GM12878 (cell line): Measurements from ENCODE around the gene IRAK3. TPM values are rescaled to one million over a fixed set of nuclear protein-coding genes. Genes with fewer than 3 reads are reported as not detected.

ENCODE experiments used
- ATAC-seq: fragments of 200-7000 bp; cut with Tn5 transposase; 3 replicates; pipeline ENCODE4 v1.9.1; 2020; ENCODE audit warnings: mild to moderate bottlenecking, moderate library complexity
- BruUV-seq: library from RNA; stranded (reverse); fragments of 400-500 nt; replicated peaks from 2 replicates; lab custom pipeline; 2021; lab: Mats Ljungman, UMichigan
- CTCF ChIA-PET: fragments of 300-600 bp; sonication (Branson Sonifier 250); formaldehyde crosslinking; extraction: SDS; loops from one replicate; lab custom pipeline; 2021; ENCODE audit warnings: inconsistent platforms; lab: Yijun Ruan, JAX
- POLR2A ChIA-PET: fragments of 350-600 bp; formaldehyde crosslinking; extraction: SDS; loops from one replicate; lab custom pipeline; 2021; ENCODE audit warnings: inconsistent platforms; lab: Charles Lee
- RAD21 ChIA-PET: fragments of 300-600 bp; sonication (Branson Sonifier 250); formaldehyde crosslinking; loops from one replicate; lab custom pipeline; 2023; ENCODE audit warnings: antibody characterized with exemption; ENCODE audit not compliant: unreplicated experiment; lab: Charles Lee
- SMC1A ChIA-PET: fragments of 300-600 bp; sonication (Branson Sonifier 250); formaldehyde crosslinking; loops from one replicate; lab custom pipeline; 2023; ENCODE audit not compliant: unreplicated experiment, uncharacterized antibody; lab: Charles Lee
- DNase-seq: peaks from one replicate; pipeline ENCODE4 v3.0.0-alpha.2; 2011; ENCODE audit warnings: low read depth, low spot score
- FAIRE-seq: peaks from 3 replicates; lab custom pipeline; 2011; peaks lifted over from hg19 to GRCh38; lab: Jason Lieb, UNC
- H2AFZ ChIP-seq: 2 replicates; pipeline ENCODE4 v1.6.0; 2011; ENCODE audit warnings: low read depth, low read length, control low read depth; ENCODE audit not compliant: control insufficient read depth
- H3K27ac ChIP-seq: 2 replicates; pipeline ENCODE4 v1.5.1; 2011; ENCODE audit warnings: control low read depth; ENCODE audit not compliant: control insufficient read depth, insufficient read depth
- H3K27me3 ChIP-seq, 2 experiments: replicated peaks in 1 of 2; 2 replicates each; pipeline versions ENCODE4 v1.6.0 to v1.6.1; 2011; ENCODE audit warnings: low read length in 1 of 2; ENCODE audit not compliant: control insufficient read depth in 2 of 2, insufficient read depth in 2 of 2
- H3K36me3 ChIP-seq, 2 experiments: 2 replicates each; pipeline ENCODE4 v1.5.1; 2011; ENCODE audit warnings: low read length in 1 of 2; ENCODE audit not compliant: control insufficient read depth in 2 of 2, insufficient read depth in 2 of 2
- H3K4me1 ChIP-seq: 2 replicates; pipeline ENCODE4 v1.6.1; 2011; ENCODE audit warnings: mild to moderate bottlenecking, low read length, moderate library complexity, mixed read lengths; ENCODE audit not compliant: control insufficient read depth, insufficient read depth
- H3K4me2 ChIP-seq: 2 replicates; pipeline ENCODE4 v1.6.0; 2011; ENCODE audit warnings: control low read depth; ENCODE audit not compliant: control insufficient read depth, insufficient read depth
- H3K4me3 ChIP-seq: fragments of 200-600 bp; sonication (generic); 2 replicates; pipeline ENCODE4 v1.5.1; 2016
- H3K79me2 ChIP-seq: 2 replicates; pipeline ENCODE4 v1.6.0; 2011; ENCODE audit warnings: low read length; ENCODE audit not compliant: control insufficient read depth, insufficient read depth
- H3K9ac ChIP-seq: 2 replicates; pipeline ENCODE4 v1.8.0; 2011; ENCODE audit warnings: low read length, control low read depth, mixed read lengths; ENCODE audit not compliant: control insufficient read depth, insufficient read depth
- H3K9me3 ChIP-seq: replicated peaks from 3 replicates; pipeline ENCODE4 v1.5.1; 2011; ENCODE audit warnings: mild to moderate bottlenecking, low read length; ENCODE audit not compliant: control insufficient read depth, insufficient read depth
- H4K20me1 ChIP-seq: 2 replicates; pipeline ENCODE4 v1.6.0; 2011; ENCODE audit not compliant: control insufficient read depth, insufficient read depth
- CHD2 ChIP-seq: IDR thresholded peaks from 2 replicates; pipeline ENCODE4 v1.6.1; 2011; ENCODE audit warnings: low read depth, low read length, improper control_type of control experiment, borderline replicate concordance
- CHD4 ChIP-seq: fragments of 200-600 bp; sonication (generic); IDR thresholded peaks from 2 replicates; pipeline ENCODE4 v1.6.1; 2016; ENCODE audit warnings: mild to moderate bottlenecking
- CREB1 ChIP-seq: IDR thresholded peaks from 2 replicates; pipeline ENCODE4 v1.6.1; 2012; ENCODE audit warnings: low read depth, mild to moderate bottlenecking, inconsistent platforms
- FOXM1 ChIP-seq: IDR thresholded peaks from 2 replicates; pipeline ENCODE4 v1.6.1; 2012; ENCODE audit warnings: low read depth, mild to moderate bottlenecking, inconsistent platforms, low read length, moderate library complexity
- NFXL1 ChIP-seq: fragments of 450-650 bp; IDR thresholded peaks from 2 replicates; pipeline ENCODE4 v1.6.1; 2017; ENCODE audit warnings: antibody characterized with exemption, mild to moderate bottlenecking, borderline replicate concordance
- POU2F2 ChIP-seq: IDR thresholded peaks from 3 replicates; pipeline ENCODE4 v1.6.1; 2011; ENCODE audit warnings: low read depth, mild to moderate bottlenecking, low read length, borderline replicate concordance
- RAD21 ChIP-seq: IDR thresholded peaks from 2 replicates; pipeline ENCODE4 v1.6.1; 2011; ENCODE audit warnings: mild to moderate bottlenecking, low read depth, low read length, moderate library complexity; ENCODE audit not compliant: insufficient read depth
- RFX5 ChIP-seq: IDR thresholded peaks from 2 replicates; pipeline ENCODE4 v1.6.1; 2011; ENCODE audit warnings: low read depth, low read length, improper control_type of control experiment
- RUNX3 ChIP-seq: IDR thresholded peaks from 2 replicates; pipeline ENCODE4 v1.6.1; 2012; ENCODE audit warnings: low read length, inconsistent platforms
- SMARCA5 ChIP-seq: fragments of 450-650 bp; IDR thresholded peaks from 2 replicates; pipeline ENCODE4 v1.6.1; 2017; ENCODE audit warnings: mild to moderate bottlenecking
- SUZ12 ChIP-seq: fragments of 200-600 bp; sonication (generic); IDR thresholded peaks from one replicate; pipeline ENCODE4 v1.6.1; 2018; ENCODE audit warnings: antibody characterized with exemption, mild to moderate bottlenecking; ENCODE audit not compliant: unreplicated experiment
- TCF3 ChIP-seq: IDR thresholded peaks from 2 replicates; pipeline ENCODE4 v1.6.1; 2012; ENCODE audit warnings: low read depth, mild to moderate bottlenecking, low read length, borderline replicate concordance; ENCODE audit not compliant: insufficient read depth
- ZNF217 ChIP-seq: fragments of 450-650 bp; IDR thresholded peaks from 2 replicates; pipeline ENCODE4 v1.6.1; 2017; ENCODE audit warnings: antibody characterized with exemption, mild to moderate bottlenecking
- ZNF384 ChIP-seq: IDR thresholded peaks from 2 replicates; pipeline ENCODE4 v1.6.1; 2012; ENCODE audit warnings: low read depth, mild to moderate bottlenecking, low read length, improper control_type of control experiment, borderline replicate concordance
- WGBS: methylation state at CpG from one replicate; pipeline ENCODE4 v1.1.6; 2016; ENCODE audit warnings: low lambda C conversion rate; ENCODE audit not compliant: insufficient replicate concordance, insufficient coverage; ENCODE audit errors: missing lambda C conversion rate; 5-methylcytosine and 5-hydroxymethylcytosine counted together
- in situ Hi-C: fragments of 300-500 bp; cut with MboI; formaldehyde crosslinking; loops from 9 replicates; pipeline ENCODE4 v1.14.3; 2018; ENCODE audit warnings: mixed read lengths
- intact Hi-C: fragments of 100-400 bp; cut with micrococcal nuclease; formaldehyde crosslinking; loops from one replicate; pipeline ENCODE4 v1.14.2; 2022; ENCODE audit not compliant: unreplicated experiment
- polyA plus RNA-seq, 11 experiments: library from polyadenylated mRNA; depleted of rRNA in 4 of 11; unstranded in 6 of 11; stranded (reverse) in 5 of 11; fragments of >200 nt; fragmentation: Nextera tagmentation in 4 of 11; fragmentation: Illumina TruSeq in 1 of 11; extraction: Ambion mirVana in 4 of 11; extraction: Trizol in 1 of 11; gene quantifications; 1 replicate in 1 of 11; 2 replicates in 10 of 11; pipeline versions ENCODE4 v1.2.1 to v1.2.3, GENCODE V29; 2011 to 2016; ENCODE audit warnings: inconsistent platforms in 2 of 11, missing spikeins in 2 of 11, low read depth in 1 of 11
- total RNA-seq, 4 experiments: library from RNA; depleted of rRNA in 3 of 4; stranded (reverse); fragments of >200 nt in 3 of 4; fragmentation: Illumina TruSeq in 1 of 4; extraction: Trizol in 1 of 4; gene quantifications; 2 replicates each; pipeline versions ENCODE4 v1.2.1 to v1.2.3, GENCODE V29; 2013 to 2021
- TF ChIP-seq, protein P1 (sequence below): fragments of 450-650 bp; IDR thresholded peaks from 2 replicates; pipeline ENCODE4 v1.6.1; 2017; ENCODE audit warnings: low read depth, mild to moderate bottlenecking, moderate library complexity

Gene IRAK3
- total and polyA plus RNA-seq, 10 of the 15 experiments (the other 5 are each of a cell fraction or from before 2014, with no cell fraction given) = 1.4 to 14.1 (median 5.4) TPM

- TF ChIP-seq NFXL1 (no peak), ZNF217 (peak; percentile 53; the same call in 1 of the 2 replicates)
- TF ChIP-seq, all 136 proteins: peak for 1
- FAIRE-seq (no peak), DNase-seq (no peak), ATAC-seq (no peak)
- peaks cover 11% of the 10 kb centered on the region for H3K9me3 ChIP-seq
- H3K27me3 ChIP-seq = no peaks in the 10 kb centered on the region
- no peak overlapping the region for H2AFZ ChIP-seq
- H3K4me1 ChIP-seq = peaks cover 11% of the 10 kb centered on the region
- no peaks in the 10 kb centered on the region; a peak in 1 of 4 replicates for H3K36me3 ChIP-seq
- no TSS peak for BruUV-seq
- intact Hi-C loops (loop anchor here (5.0 kb wide), 1 partner anchor 32 kb away; no protein-coding TSS in a partner anchor), in situ Hi-C loops (no loop called here)
- RAD21 ChIA-PET = no interaction called here
- H3K9ac ChIP-seq = no peak overlapping the region
- no peak overlapping the region for H3K4me2 ChIP-seq
- no peaks in the 10 kb centered on the region for H4K20me1 ChIP-seq
- POLR2A ChIA-PET = interaction anchor here (0.7 kb wide), 1 partner anchor 15 kb away, joined by 4 read pairs; no protein-coding TSS in a partner anchor
- no peaks in the 10 kb centered on the region; the same call in 1 of the 2 replicates for H3K79me2 ChIP-seq
- CTCF ChIA-PET = interaction anchor here (3.3 kb wide), 1 partner anchor 31 kb away, joined by 20 read pairs; the partner anchor contains the start of gene TMBIM4
- SMC1A ChIA-PET = interaction anchor here (0.9 to 1.0 kb wide), 3 partner anchors 15 to 41 kb away, joined by 3 to 4 read pairs (median 3); no protein-coding TSS in a partner anchor
- no peak overlapping the region for H3K27ac ChIP-seq
- no peak overlapping the region for H3K4me3 ChIP-seq
Measured at GRCh38 chr12:66199831-66200509, 11.0 kb downstream of the IRAK3 start.

- Histone ChIP-seq H3K4me1 (no peaks in the 10 kb centered on the region), H3K4me2 (no peak overlapping the region), H3K9me3 (peaks cover 7% of the 10 kb centered on the region), H2AFZ (no peak overlapping the region), H3K9ac (no peak overlapping the region), H3K36me3 (no peaks in the 10 kb centered on the region), H3K27me3 (no peaks in the 10 kb centered on the region), H3K27ac (no peak overlapping the region), H4K20me1 (no peaks in the 10 kb centered on the region), H3K79me2 (no peaks in the 10 kb centered on the region), H3K4me3 (no peak overlapping the region)
- 39% methylated on average over 4 of the region's 4 CpGs for WGBS
- ChIA-PET RAD21 (interaction anchor here (0.9 to 1.1 kb wide), 3 partner anchors 11 to 34 kb away, joined by 3 read pairs; partner anchors contain the start of gene TMBIM4), POLR2A (interaction anchor here (0.8 to 1.5 kb wide), 4 partner anchors 11 to 29 kb away, joined by 3 to 5 read pairs (median 4); partner anchors contain the start of gene IRAK3), CTCF (interaction anchor here (0.6 to 2.4 kb wide), 5 partner anchors 13 to 122 kb away, joined by 3 to 9 read pairs (median 3); no protein-coding TSS in a partner anchor), SMC1A (interaction anchor here (1.1 to 2.5 kb wide), 6 partner anchors 11 to 132 kb away, joined by 3 to 12 read pairs (median 6); partner anchors contain the start of gene TMBIM4)
- in situ Hi-C loops (no loop called here), intact Hi-C loops (no loop called here)
- no TSS peak for BruUV-seq
- FAIRE-seq = peak; percentile 18
- DNase-seq = no peak
- peak; percentile 69 for ATAC-seq
- TF ChIP-seq CHD4 = no peak
- TF ChIP-seq CREB1 = no peak
- TF ChIP-seq, protein P1, sequence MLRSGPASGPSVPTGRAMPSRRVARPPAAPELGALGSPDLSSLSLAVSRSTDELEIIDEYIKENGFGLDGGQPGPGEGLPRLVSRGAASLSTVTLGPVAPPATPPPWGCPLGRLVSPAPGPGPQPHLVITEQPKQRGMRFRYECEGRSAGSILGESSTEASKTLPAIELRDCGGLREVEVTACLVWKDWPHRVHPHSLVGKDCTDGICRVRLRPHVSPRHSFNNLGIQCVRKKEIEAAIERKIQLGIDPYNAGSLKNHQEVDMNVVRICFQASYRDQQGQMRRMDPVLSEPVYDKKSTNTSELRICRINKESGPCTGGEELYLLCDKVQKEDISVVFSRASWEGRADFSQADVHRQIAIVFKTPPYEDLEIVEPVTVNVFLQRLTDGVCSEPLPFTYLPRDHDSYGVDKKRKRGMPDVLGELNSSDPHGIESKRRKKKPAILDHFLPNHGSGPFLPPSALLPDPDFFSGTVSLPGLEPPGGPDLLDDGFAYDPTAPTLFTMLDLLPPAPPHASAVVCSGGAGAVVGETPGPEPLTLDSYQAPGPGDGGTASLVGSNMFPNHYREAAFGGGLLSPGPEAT = peak; percentile 73
- no peak for TF ChIP-seq RFX5
- TF ChIP-seq RAD21 = no peak
- peak; percentile 41 for TF ChIP-seq RUNX3
- TF ChIP-seq TCF3 = no peak
- no peak for TF ChIP-seq FOXM1
- no peak for TF ChIP-seq POU2F2
- TF ChIP-seq CHD2 = no peak
- no peak for TF ChIP-seq SUZ12
- TF ChIP-seq SMARCA5 = no peak
- TF ChIP-seq ZNF384 = no peak
Measured at GRCh38 chr12:66203820-66204219, 14.8 kb downstream of the IRAK3 start.
